GM18909 (cell line): ENCODE measurements around the gene SHISAL2A.

Experiments used
- ATAC-seq: cut with Tn5 transposase; IDR thresholded peaks from one replicate; pipeline ENCODE4 v1.9.1; 2021; ENCODE audit warnings: mild to moderate bottlenecking; ENCODE audit not compliant: unreplicated experiment, poor library complexity

Gene SHISAL2A

GRCh38 chr1:52632732-52633290 is at the start of gene SHISAL2A:
Gene SHISAL2A, plus strand, starts transcription at chr1:52633168. Its CDS starts 326 bp downstream, at chr1:52633494.
- no peak for ATAC-seq

- no peak for ATAC-seq
Measured at GRCh38 chr1:52585474-52585873, 47.5 kb upstream of the SHISAL2A start.

- no peak for ATAC-seq
Measured at GRCh38 chr1:52588027-52588426, 44.9 kb upstream of the SHISAL2A start.

GRCh38 chr1:52588535-52588934 is 44.4 kb upstream of the SHISAL2A start:
- no peak for ATAC-seq

GRCh38 chr1:52590266-52590665 is 42.7 kb upstream of the SHISAL2A start:
- ATAC-seq: no peak

GRCh38 chr1:52592637-52593323 is 40.2 kb upstream of the SHISAL2A start:
- ATAC-seq: no peak

GRCh38 chr1:52593495-52593894 is 39.5 kb upstream of the SHISAL2A start:
- no peak for ATAC-seq

GRCh38 chr1:52595061-52595460 is 37.9 kb upstream of the SHISAL2A start:
- ATAC-seq: no peak

GRCh38 chr1:52597912-52598311 is 35.1 kb upstream of the SHISAL2A start:
- ATAC-seq: no peak

- ATAC-seq: no peak
Measured at GRCh38 chr1:52598729-52599128, 34.2 kb upstream of the SHISAL2A start.

GRCh38 chr1:52599236-52599635 is 33.7 kb upstream of the SHISAL2A start:
- ATAC-seq: no peak

GRCh38 chr1:52600533-52601179 is 32.3 kb upstream of the SHISAL2A start:
- no peak for ATAC-seq

GRCh38 chr1:52601519-52601918 is 31.4 kb upstream of the SHISAL2A start:
- ATAC-seq: no peak

- no peak for ATAC-seq
Measured at GRCh38 chr1:52601991-52602855, 30.7 kb upstream of the SHISAL2A start, which contains the start of gene GPX7. Gene GPX7, plus strand, starts transcription at chr1:52602371. Its CDS starts 39 bp downstream, at chr1:52602410.

GRCh38 chr1:52602856-52603600 is 29.9 kb upstream of the SHISAL2A start:
- ATAC-seq: no peak

GRCh38 chr1:52603630-52604029 is 29.3 kb upstream of the SHISAL2A start:
- no peak for ATAC-seq

GRCh38 chr1:52604063-52604770 is 28.8 kb upstream of the SHISAL2A start:
- no peak for ATAC-seq

GRCh38 chr1:52613636-52614373 is 19.2 kb upstream of the SHISAL2A start:
- no peak for ATAC-seq

GRCh38 chr1:52614671-52615070 is 18.3 kb upstream of the SHISAL2A start:
- no peak for ATAC-seq
